Fibroblast of mammary gland (primary cell): ENCODE measurements around the gene TTC8.

Experiments used
- DNase-seq: peaks from one replicate; pipeline ENCODE4 v3.0.0-alpha.2; 2010; ENCODE audit warnings: low read depth
- H3K4me3 ChIP-seq: 2 replicates; pipeline ENCODE4 v1.5.1; 2011; ENCODE audit warnings: low read depth, mild to moderate bottlenecking, low read length, moderate library complexity; ENCODE audit not compliant: control insufficient read depth
- TF ChIP-seq, protein P1 (sequence below): conservative IDR thresholded peaks from 2 replicates; pipeline ENCODE4 v1.5.1; 2011; ENCODE audit warnings: low read depth, low read length, inconsistent platforms; ENCODE audit not compliant: control insufficient read depth, insufficient read depth

Gene TTC8

DNA sequence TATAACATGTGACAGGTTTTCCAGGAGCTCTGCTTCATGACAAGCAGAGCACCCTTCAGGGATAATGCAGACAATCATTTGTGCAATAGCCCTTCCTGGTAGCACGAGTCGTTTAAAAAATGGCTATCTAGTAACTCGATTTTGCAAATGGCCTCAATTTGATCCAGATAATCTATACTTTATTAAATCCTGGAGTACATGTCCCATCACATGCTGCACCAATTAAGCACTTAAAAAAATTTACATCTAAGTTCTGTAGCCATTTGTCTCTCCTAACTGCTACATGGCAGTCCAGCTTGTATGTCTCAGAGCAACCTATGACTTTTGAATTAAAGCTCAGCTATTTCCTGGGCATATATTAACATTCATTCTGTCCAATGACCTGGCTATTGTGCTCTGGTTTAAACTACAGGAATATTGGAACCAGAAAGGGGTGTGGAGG is 79.8 kb downstream of the TTC8 start:
- TF ChIP-seq, protein P1, sequence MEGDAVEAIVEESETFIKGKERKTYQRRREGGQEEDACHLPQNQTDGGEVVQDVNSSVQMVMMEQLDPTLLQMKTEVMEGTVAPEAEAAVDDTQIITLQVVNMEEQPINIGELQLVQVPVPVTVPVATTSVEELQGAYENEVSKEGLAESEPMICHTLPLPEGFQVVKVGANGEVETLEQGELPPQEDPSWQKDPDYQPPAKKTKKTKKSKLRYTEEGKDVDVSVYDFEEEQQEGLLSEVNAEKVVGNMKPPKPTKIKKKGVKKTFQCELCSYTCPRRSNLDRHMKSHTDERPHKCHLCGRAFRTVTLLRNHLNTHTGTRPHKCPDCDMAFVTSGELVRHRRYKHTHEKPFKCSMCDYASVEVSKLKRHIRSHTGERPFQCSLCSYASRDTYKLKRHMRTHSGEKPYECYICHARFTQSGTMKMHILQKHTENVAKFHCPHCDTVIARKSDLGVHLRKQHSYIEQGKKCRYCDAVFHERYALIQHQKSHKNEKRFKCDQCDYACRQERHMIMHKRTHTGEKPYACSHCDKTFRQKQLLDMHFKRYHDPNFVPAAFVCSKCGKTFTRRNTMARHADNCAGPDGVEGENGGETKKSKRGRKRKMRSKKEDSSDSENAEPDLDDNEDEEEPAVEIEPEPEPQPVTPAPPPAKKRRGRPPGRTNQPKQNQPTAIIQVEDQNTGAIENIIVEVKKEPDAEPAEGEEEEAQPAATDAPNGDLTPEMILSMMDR, result no peak
- H3K4me3 ChIP-seq, result no peak overlapping the region
- no peak for DNase-seq

DNA sequence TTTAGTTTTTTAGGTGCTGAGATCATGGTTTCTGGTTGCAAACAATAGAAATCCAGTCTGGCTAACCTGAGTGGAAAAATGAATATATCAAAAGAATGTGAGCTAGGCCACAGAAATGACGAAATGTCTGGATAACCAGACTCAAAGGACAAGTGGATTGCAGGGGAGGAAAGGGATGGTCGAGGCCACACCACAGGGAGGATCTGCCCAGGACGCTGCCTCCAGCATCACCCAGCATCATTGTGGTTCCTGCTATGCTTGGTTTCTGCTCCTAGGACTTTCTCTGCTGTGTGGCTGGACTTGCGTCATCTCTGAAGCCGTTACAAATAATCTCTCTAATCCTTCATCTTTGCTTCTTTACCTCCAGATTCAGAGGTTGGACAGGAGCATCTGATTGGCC is 80.4 kb downstream of the TTC8 start:
- H3K4me3 ChIP-seq, result no peak overlapping the region
- DNase-seq, result no peak
- TF ChIP-seq, protein P1, result no peak

DNA sequence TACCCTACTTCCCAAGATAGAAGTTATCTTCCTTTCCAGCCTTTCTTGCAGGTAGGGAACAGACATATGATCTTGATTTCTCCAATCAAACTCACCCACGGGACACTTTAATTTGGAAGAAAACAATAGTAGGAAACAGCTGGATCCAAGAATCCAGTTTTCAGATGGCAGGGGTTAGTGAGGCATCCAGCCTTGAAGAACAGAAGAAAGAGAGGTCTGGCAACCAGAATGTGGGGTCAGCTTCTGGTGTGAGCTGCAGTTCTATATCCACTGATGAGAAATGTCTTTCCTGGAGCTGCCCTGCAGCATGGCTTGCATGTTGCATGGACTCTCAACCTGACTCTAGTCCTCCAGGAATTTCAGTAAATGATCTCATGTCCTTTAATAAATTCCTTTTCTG is 83.8 kb downstream of the TTC8 start:
- no peak overlapping the region for H3K4me3 ChIP-seq
- DNase-seq, result no peak
- TF ChIP-seq, protein P1, result no peak

DNA sequence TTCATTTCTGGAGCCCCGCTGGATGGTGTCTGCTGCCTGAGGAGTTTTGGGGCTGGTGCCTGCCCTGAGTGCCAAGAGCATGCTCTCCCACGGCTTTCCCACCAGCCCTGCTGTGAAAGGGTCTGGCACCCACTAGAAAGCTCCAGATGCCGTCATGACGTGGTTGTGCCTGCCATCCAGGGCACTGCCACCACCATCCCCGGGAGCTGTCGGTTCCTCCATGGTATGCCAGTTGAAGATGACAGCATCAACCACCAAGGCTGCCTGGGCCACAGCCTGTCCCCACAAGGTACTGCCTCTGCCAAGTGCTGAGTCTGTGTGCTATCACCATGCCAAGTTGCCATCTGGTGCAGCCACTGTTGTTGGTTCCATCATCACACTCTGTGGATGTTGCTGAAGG is 85.9 kb downstream of the TTC8 start:
- no peak overlapping the region for H3K4me3 ChIP-seq
- TF ChIP-seq, protein P1, result no peak
- no peak for DNase-seq

DNA sequence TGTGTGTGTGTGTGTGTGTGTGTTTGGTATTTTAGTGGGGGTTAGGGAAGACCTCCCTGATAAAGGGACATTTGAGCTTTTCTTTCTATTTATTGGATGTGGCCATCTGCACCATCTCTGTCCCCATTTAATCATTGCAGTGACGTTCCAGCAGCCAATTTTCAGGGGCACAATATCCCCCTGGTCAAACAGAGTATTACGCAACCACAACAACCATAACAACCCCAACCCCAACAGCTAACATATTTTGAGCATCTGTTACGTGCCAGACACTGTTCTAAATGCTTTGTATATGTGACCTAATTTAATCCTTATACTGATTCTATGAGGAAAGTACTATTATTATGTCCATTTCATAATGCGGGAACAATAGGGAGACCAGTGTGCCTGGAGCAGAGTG is 87.4 kb downstream of the TTC8 start:
- TF ChIP-seq, protein P1, result no peak
- H3K4me3 ChIP-seq, result no peak overlapping the region
- DNase-seq, result no peak

DNA sequence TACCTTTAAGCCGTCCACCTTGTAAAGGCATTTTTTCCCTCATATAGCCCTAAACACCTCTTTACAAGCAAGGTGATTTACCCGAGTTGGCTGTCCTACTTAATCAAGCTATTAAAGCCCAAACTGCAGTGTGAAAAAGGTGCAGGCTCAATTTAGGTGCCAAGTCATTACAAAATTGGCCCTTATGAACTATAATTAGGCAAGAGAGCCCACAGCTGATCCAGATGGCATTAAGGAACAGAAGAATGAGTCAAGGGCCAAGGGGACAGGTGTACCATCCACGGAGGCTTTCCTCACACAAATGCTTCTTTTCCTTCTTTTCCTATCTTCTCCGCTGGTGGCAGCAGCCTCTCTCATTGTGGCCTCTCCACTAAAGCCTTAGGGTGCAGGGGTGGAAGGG is 90.5 kb downstream of the TTC8 start:
- TF ChIP-seq, protein P1, result no peak
- H3K4me3 ChIP-seq, result no peak overlapping the region
- DNase-seq, result no peak

DNA sequence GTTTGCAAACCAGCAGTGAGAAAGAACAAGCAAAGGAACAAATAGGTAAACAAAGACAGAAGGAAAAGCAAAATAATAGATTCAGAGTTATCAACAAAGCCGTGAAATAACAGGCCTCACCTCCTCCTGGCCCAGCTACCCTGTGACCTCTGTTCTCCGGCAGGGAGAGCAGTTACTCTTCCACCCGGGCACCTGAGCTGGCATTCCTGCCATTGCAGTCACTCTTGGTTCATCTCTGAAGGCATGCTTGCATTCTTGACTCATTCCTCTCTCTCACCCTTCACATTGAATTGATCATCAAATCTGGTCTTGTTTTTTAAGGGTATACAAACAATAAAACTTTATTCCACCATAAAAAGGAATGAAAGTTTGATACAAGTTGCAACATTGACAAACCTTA is 95.1 kb downstream of the TTC8 start:
- H3K4me3 ChIP-seq, result no peak overlapping the region
- no peak for DNase-seq
- TF ChIP-seq, protein P1, result no peak
